H1 (cell line): ENCODE results near the gene NCBP2. TPM values are rescaled to one million over a fixed set of nuclear protein-coding genes. Genes with fewer than 3 reads are reported as not detected.

Experiments
- FOSL1 ChIP-seq: IDR thresholded peaks from 2 replicates; pipeline ENCODE4 v1.6.1; 2011; ENCODE audit warnings: mild to moderate bottlenecking, low read depth, low read length, moderate library complexity; ENCODE audit not compliant: insufficient read depth
- POLR2A ChIP-seq, 2 experiments: IDR thresholded peaks; 1 replicate in 1 of 2; 2 replicates in 1 of 2; pipeline ENCODE4 v1.6.1; 2011; ENCODE audit warnings: low read depth in 2 of 2, low read length in 2 of 2, mild to moderate bottlenecking in 2 of 2; ENCODE audit errors: control extremely low read depth in 1 of 2
- RFX5 ChIP-seq: IDR thresholded peaks from 2 replicates; pipeline ENCODE4 v1.6.1; 2011; ENCODE audit warnings: low read depth, low read length, improper control_type of control experiment, borderline replicate concordance
- polyA plus RNA-seq, 7 experiments: library from polyadenylated mRNA; depleted of rRNA in 3 of 7; stranded (reverse) in 5 of 7; unstranded in 2 of 7; fragments of >200 nt in 5 of 7; fragments of 200-250 nt in 2 of 7; gene quantifications; 1 replicate in 5 of 7; 2 replicates in 1 of 7; 4 replicates in 1 of 7; pipeline versions ENCODE4 v1.2.1 to v1.2.3, GENCODE V29; 2011 to 2013; ENCODE audit warnings: missing spikeins in 2 of 7, mixed read lengths in 2 of 7
- total RNA-seq: library from RNA; stranded (reverse); fragmentation: NEBNext Ultra II Directional; extraction: Animal tissue kit (Norgen Biotek cat#: 25700); gene quantifications from 2 replicates; pipeline ENCODE4 v1.2.1, GENCODE V29; 2021

NCBP2 gene
- total and polyA plus RNA-seq, 2 of the 8 experiments (the other 6 are each of a cell fraction or from before 2014, with no cell fraction given): 34.1 to 100 TPM

- no peak for TF ChIP-seq FOSL1
- TF ChIP-seq POLR2A (IDR thresholded peaks at IDR 0.05; ENCODE audit: control extremely low read depth in 1 of 2, low read depth in 2 of 2, low read length in 2 of 2): no peak
- no peak for TF ChIP-seq RFX5
Observed at GRCh38 chr3:196970547-196971093, 28.3 kb upstream of the NCBP2 start (continued).
